ENCODE measurements around the gene NCAM1. TPM values are rescaled to one million over a fixed set of nuclear protein-coding genes. Genes with fewer than 3 reads are reported as not detected.

Gene NCAM1
- total and polyA plus RNA-seq, 2 experiments from 2014 or later = 0.76 to 1.6 TPM

- no peak for TF ChIP-seq REST (IDR thresholded peaks at IDR 0.05; ENCODE audit: unreplicated experiment)
- no peak for TF ChIP-seq ETS1 (IDR thresholded peaks at IDR 0.05)
- TF ChIP-seq ZNF462 (CRISPR knock-in tag; IDR thresholded peaks at IDR 0.05) = no peak
These were observed 280.8 kb downstream of the NCAM1 start (continued) for GRCh38 chr11:113242060-113242459.
